HG02623 (cell line): ENCODE results near the gene SSNA1.

Experiments used
- ATAC-seq: cut with Tn5 transposase; IDR thresholded peaks from one replicate; pipeline ENCODE4 v1.9.1; 2021; ENCODE audit warnings: moderate library complexity; ENCODE audit not compliant: unreplicated experiment

The SSNA1 gene

GRCh38 chr9:137218212-137218753 lies 29.8 kb downstream of the SSNA1 start:
- no peak for ATAC-seq

- no peak for ATAC-seq
Observed at GRCh38 chr9:137218754-137219271, 30.3 kb downstream of the SSNA1 start.

GRCh38 chr9:137219757-137220316 lies 31.4 kb downstream of the SSNA1 start:
- ATAC-seq = no peak

- ATAC-seq = no peak
Observed at GRCh38 chr9:137220317-137221094, 32.0 kb downstream of the SSNA1 start.

- ATAC-seq = no peak
Observed at GRCh38 chr9:137221095-137221505, 32.6 kb downstream of the SSNA1 start.

- no peak for ATAC-seq
Observed at GRCh38 chr9:137221506-137222111, 33.1 kb downstream of the SSNA1 start.

- no peak for ATAC-seq
Observed at GRCh38 chr9:137222190-137223077, 34.0 kb downstream of the SSNA1 start, which contains the start of gene RNF208. Gene RNF208 (minus strand): TSS chr9:137222240. CDS start chr9:137221212, 1,028 bp downstream.

- ATAC-seq = peak; percentile 62
Observed at GRCh38 chr9:137223078-137223970, 34.8 kb downstream of the SSNA1 start.

- ATAC-seq = no peak
Observed at GRCh38 chr9:137224830-137225694, 36.6 kb downstream of the SSNA1 start, which contains the start of gene CYSRT1. Gene CYSRT1 (plus strand): TSS chr9:137225174. CDS start chr9:137225622, 448 bp downstream.

- ATAC-seq = no peak
Observed at GRCh38 chr9:137225699-137226331, 37.3 kb downstream of the SSNA1 start.

- no peak for ATAC-seq
Observed at GRCh38 chr9:137226338-137227053, 38.0 kb downstream of the SSNA1 start.

GRCh38 chr9:137227054-137227852 lies 38.8 kb downstream of the SSNA1 start, which contains the start of gene RNF224:
Gene RNF224 (plus strand): TSS chr9:137227502. CDS start chr9:137228336, 834 bp downstream.
- ATAC-seq = no peak

- ATAC-seq = no peak
Observed at GRCh38 chr9:137227853-137228505, 39.5 kb downstream of the SSNA1 start.

- ATAC-seq = no peak
Observed at GRCh38 chr9:137228506-137228967, 40.1 kb downstream of the SSNA1 start.

- no peak for ATAC-seq
Observed at GRCh38 chr9:137228968-137229896, 40.8 kb downstream of the SSNA1 start.
